PC-3 (cell line): ENCODE measurements around the gene SLC1A2. TPM values are rescaled to one million over a fixed set of nuclear protein-coding genes. Genes with fewer than 3 reads are reported as not detected.

ENCODE experiments used
- ATAC-seq: fragments of 200-7000 bp; cut with Tn5 transposase; 2 replicates; pipeline ENCODE4 v1.9.1; 2020; ENCODE audit warnings: mild to moderate bottlenecking, moderate library complexity
- BruUV-seq: library from RNA; stranded (reverse); fragments of 400-500 nt; replicated peaks from 2 replicates; lab custom pipeline; 2021; lab: Mats Ljungman, UMichigan
- CTCF ChIA-PET: fragments of 300-600 bp; sonication (Branson Sonifier 250); formaldehyde crosslinking; loops from one replicate; lab custom pipeline; 2022; ENCODE audit warnings: antibody characterized with exemption; lab: Charles Lee
- POLR2A ChIA-PET: fragments of 300-600 bp; sonication (Branson Sonifier 250); formaldehyde crosslinking; loops from one replicate; lab custom pipeline; 2022; ENCODE audit warnings: antibody characterized with exemption; ENCODE audit not compliant: unreplicated experiment; lab: Charles Lee
- DNase-seq: peaks from one replicate; pipeline ENCODE4 v3.0.0-alpha.2; 2015
- H2AFZ ChIP-seq: fragments of 300-600 bp; sonication (generic); 2 replicates; pipeline ENCODE4 v1.6.0; 2016; ENCODE audit warnings: antibody characterized with exemption, low read length
- H3F3A ChIP-seq: fragments of 300-600 bp; sonication (generic); one replicate; pipeline ENCODE4 v1.6.0; 2017; ENCODE audit warnings: antibody characterized with exemption, low read length, control low read depth, mild to moderate bottlenecking; ENCODE audit not compliant: unreplicated experiment
- H3K27ac ChIP-seq: fragments of 300-600 bp; sonication (generic); 2 replicates; pipeline ENCODE4 v1.5.1; 2016; ENCODE audit warnings: mild to moderate bottlenecking, low read length
- H3K27me3 ChIP-seq: fragments of 300-600 bp; sonication (generic); 2 replicates; pipeline ENCODE4 v1.6.1; 2016; ENCODE audit warnings: low read length, mixed read lengths
- H3K36me3 ChIP-seq: fragments of 300-600 bp; sonication (generic); 2 replicates; pipeline ENCODE4 v1.6.1; 2016; ENCODE audit warnings: low read depth, mixed run types, low read length, mixed read lengths
- H3K4me1 ChIP-seq: fragments of 300-600 bp; sonication (generic); 2 replicates; pipeline ENCODE4 v1.5.1; 2016; ENCODE audit warnings: low read length; ENCODE audit not compliant: insufficient read depth
- H3K4me2 ChIP-seq: fragments of 300-600 bp; sonication (generic); 2 replicates; pipeline ENCODE4 v1.6.0; 2016; ENCODE audit warnings: low read length
- H3K4me3 ChIP-seq: fragments of 300-600 bp; sonication (generic); 2 replicates; pipeline ENCODE4 v1.5.1; 2016; ENCODE audit warnings: mild to moderate bottlenecking, low read length, mixed read lengths
- H3K79me2 ChIP-seq: fragments of 300-600 bp; sonication (generic); 2 replicates; pipeline ENCODE4 v1.6.1; 2017; ENCODE audit warnings: low read length, mixed read lengths
- H3K9ac ChIP-seq: fragments of 300-600 bp; sonication (generic); 2 replicates; pipeline ENCODE4 v1.6.0; 2016; ENCODE audit warnings: mild to moderate bottlenecking, low read length
- H3K9me2 ChIP-seq: fragments of 300-600 bp; sonication (generic); replicated peaks from 2 replicates; pipeline ENCODE4 v1.6.1; 2016; ENCODE audit warnings: mixed run types, low read length, mixed read lengths
- H3K9me3 ChIP-seq: fragments of 300-600 bp; sonication (generic); 2 replicates; pipeline ENCODE4 v1.6.1; 2016; ENCODE audit warnings: low read length, mixed read lengths
- H4K20me1 ChIP-seq: fragments of 300-600 bp; sonication (generic); 2 replicates; pipeline ENCODE4 v1.6.1; 2016; ENCODE audit warnings: low read length, mixed read lengths
- EZH2 ChIP-seq: fragments of 300-600 bp; sonication (generic); IDR thresholded peaks from one replicate; pipeline ENCODE4 v1.6.1; 2017; ENCODE audit warnings: antibody characterized with exemption, mild to moderate bottlenecking, low read length; ENCODE audit not compliant: unreplicated experiment
- EZH2phosphoT487 ChIP-seq: fragments of 300-600 bp; sonication (generic); IDR thresholded peaks from 2 replicates; pipeline ENCODE4 v1.6.1; 2018; ENCODE audit warnings: mild to moderate bottlenecking, antibody characterized with exemption, low read length, borderline replicate concordance
- intact Hi-C: fragments of 100-400 bp; cut with micrococcal nuclease; formaldehyde crosslinking; loops from 2 replicates; pipeline ENCODE4 v1.9.0; 2023
- total RNA-seq: library from RNA; depleted of rRNA; stranded (reverse); fragments of >200 nt; gene quantifications from 2 replicates; pipeline ENCODE4 v1.2.3, GENCODE V29; 2014
- TF ChIP-seq, protein P1 (sequence below): fragments of 300-600 bp; sonication (generic); conservative IDR thresholded peaks from 2 replicates; pipeline ENCODE4 v1.5.1; 2017; ENCODE audit warnings: antibody characterized with exemption, low read depth, mild to moderate bottlenecking, low read length

The SLC1A2 gene
- total RNA-seq, 1 experiment from 2014 or later: 0.18 TPM

DNA sequence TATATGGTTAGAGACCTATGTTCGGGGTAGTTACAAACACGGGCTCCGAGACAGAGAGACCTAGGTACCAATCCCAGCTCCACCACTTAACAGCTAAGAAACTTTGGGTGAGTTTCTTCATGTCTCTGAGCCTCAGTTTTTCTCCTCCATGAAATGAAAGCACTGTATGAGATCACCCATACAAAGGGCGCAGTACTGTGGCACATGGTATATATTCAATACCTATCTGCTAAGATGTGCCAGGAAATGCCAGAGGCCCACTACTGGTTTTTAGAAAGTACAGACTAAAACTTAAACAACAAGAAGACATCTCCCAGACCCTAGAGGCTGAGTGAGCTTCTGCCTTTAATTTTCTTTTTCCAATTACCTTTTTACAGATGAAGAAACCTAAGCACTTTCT is 69.5 kb downstream of the SLC1A2 start:
- no TSS peak for BruUV-seq
- H3K9ac ChIP-seq: no peak overlapping the region
- H3K79me2 ChIP-seq: no peaks in the 10 kb centered on the region
- intact Hi-C loops: no loop called here
- CTCF ChIA-PET: no interaction called here
- no peak overlapping the region for H3K4me3 ChIP-seq
- no peaks in the 10 kb centered on the region for H3K36me3 ChIP-seq
- no peak overlapping the region for H3K27ac ChIP-seq
- TF ChIP-seq, protein P1, sequence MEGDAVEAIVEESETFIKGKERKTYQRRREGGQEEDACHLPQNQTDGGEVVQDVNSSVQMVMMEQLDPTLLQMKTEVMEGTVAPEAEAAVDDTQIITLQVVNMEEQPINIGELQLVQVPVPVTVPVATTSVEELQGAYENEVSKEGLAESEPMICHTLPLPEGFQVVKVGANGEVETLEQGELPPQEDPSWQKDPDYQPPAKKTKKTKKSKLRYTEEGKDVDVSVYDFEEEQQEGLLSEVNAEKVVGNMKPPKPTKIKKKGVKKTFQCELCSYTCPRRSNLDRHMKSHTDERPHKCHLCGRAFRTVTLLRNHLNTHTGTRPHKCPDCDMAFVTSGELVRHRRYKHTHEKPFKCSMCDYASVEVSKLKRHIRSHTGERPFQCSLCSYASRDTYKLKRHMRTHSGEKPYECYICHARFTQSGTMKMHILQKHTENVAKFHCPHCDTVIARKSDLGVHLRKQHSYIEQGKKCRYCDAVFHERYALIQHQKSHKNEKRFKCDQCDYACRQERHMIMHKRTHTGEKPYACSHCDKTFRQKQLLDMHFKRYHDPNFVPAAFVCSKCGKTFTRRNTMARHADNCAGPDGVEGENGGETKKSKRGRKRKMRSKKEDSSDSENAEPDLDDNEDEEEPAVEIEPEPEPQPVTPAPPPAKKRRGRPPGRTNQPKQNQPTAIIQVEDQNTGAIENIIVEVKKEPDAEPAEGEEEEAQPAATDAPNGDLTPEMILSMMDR: no peak
- no peak for TF ChIP-seq EZH2phosphoT487
- no peak for TF ChIP-seq EZH2
- DNase-seq (no peak), ATAC-seq (no peak)
- H3F3A ChIP-seq: no peaks in the 10 kb centered on the region
- no peak overlapping the region for H2AFZ ChIP-seq
- POLR2A ChIA-PET: no interaction called here
- H3K9me3 ChIP-seq: no peaks in the 10 kb centered on the region
- no peaks in the 10 kb centered on the region for H3K9me2 ChIP-seq
- H3K4me1 ChIP-seq: no peaks in the 10 kb centered on the region
- no peaks in the 10 kb centered on the region for H4K20me1 ChIP-seq
- H3K4me2 ChIP-seq: no peak overlapping the region
- H3K27me3 ChIP-seq: no peaks in the 10 kb centered on the region

DNA sequence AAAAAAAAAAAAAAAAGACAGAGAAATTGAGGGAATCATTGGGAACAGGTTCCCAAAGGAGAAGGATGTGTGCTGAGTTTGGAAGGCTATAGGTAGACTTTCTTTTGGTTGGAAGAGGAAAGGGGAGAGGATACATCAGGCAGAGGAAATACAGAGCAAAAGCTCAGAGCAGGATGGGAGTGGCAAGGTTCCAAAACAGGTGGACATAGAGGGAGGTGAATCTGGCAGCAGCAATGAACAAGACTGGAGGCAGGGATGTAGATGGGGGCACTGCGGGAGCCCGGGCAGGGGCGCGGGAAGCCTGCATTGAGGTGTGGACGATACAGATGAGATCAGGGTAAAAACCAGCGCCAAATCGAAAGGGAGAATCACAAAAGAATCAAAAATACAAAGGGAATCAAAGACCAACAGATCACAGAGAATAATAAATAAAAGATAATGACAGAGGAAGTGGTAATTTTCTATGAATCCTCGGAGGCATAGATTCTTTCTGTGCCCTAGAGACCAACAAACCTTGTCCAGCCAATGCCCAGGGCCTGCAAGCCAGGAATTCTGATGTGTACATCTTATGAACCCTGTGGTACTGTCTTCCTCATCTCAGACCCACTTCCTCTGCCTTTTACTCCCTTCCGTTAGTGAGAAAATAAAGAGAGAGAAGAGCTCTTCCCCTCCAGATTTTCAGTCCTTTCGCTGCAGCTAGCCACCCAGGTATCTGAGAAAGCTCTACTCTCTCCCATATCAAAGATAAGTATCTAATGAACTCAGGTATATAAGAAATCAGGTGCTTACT is 70.3 kb downstream of the SLC1A2 start:
- Histone ChIP-seq H3K9me2 (no peaks in the 10 kb centered on the region), H3K4me2 (no peak overlapping the region), H4K20me1 (no peaks in the 10 kb centered on the region), H3F3A (no peaks in the 10 kb centered on the region), H3K4me1 (no peaks in the 10 kb centered on the region), H3K9me3 (no peaks in the 10 kb centered on the region), H3K27ac (no peak overlapping the region), H3K79me2 (no peaks in the 10 kb centered on the region), H3K9ac (no peak overlapping the region), H3K4me3 (no peak overlapping the region), H3K36me3 (no peaks in the 10 kb centered on the region), H3K27me3 (no peaks in the 10 kb centered on the region), H2AFZ (no peak overlapping the region)
- intact Hi-C loops: no loop called here
- TF ChIP-seq EZH2: no peak
- TF ChIP-seq, protein P1: no peak
- TF ChIP-seq EZH2phosphoT487: no peak
- ChIA-PET CTCF (no interaction called here), POLR2A (no interaction called here)
- ATAC-seq: no peak
- no TSS peak for BruUV-seq
- no peak for DNase-seq

DNA sequence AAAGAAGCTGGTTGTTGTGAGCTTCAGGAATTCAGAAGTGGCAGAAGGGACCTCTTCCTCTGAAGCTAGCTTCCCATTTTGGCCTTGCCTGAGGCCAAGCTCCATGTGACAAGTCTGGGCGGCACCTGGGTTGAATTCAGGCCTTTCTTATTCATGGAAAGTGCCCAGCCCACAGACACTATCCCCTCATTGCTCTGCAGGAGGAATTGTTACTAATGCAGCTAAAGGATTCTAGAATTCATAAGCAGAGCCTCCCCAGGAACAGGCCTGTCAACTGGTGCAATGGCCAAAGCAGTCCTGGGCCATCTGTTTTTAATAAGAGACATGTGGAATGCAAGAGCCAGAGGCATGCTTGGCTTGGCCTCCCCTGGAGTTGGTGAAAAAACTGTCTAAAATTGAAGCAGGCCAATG is 71.4 kb downstream of the SLC1A2 start:
- DNase-seq (no peak), ATAC-seq (no peak)
- BruUV-seq: no TSS peak
- no peaks in the 10 kb centered on the region for H3F3A ChIP-seq
- H3K79me2 ChIP-seq: no peaks in the 10 kb centered on the region
- H3K9me3 ChIP-seq: no peaks in the 10 kb centered on the region
- no peaks in the 10 kb centered on the region for H3K9me2 ChIP-seq
- TF ChIP-seq, protein P1: no peak
- TF ChIP-seq EZH2 (no peak), EZH2phosphoT487 (no peak)
- H3K4me1 ChIP-seq: no peaks in the 10 kb centered on the region
- POLR2A ChIA-PET: no interaction called here
- CTCF ChIA-PET: no interaction called here
- no peaks in the 10 kb centered on the region for H4K20me1 ChIP-seq
- H3K9ac ChIP-seq: no peak overlapping the region
- intact Hi-C loops: no loop called here
- H2AFZ ChIP-seq: no peak overlapping the region
- H3K27me3 ChIP-seq: no peaks in the 10 kb centered on the region
- no peak overlapping the region for H3K27ac ChIP-seq
- H3K36me3 ChIP-seq: no peaks in the 10 kb centered on the region
- H3K4me2 ChIP-seq: no peak overlapping the region
- H3K4me3 ChIP-seq: no peak overlapping the region
